ENCODE results near the gene USP32.

GRCh38 chr17:60321336-60322055 lies 70.4 kb downstream of the USP32 start:
- TF ChIP-seq CTCF (IDR thresholded peaks at IDR 0.05; ENCODE audit: low read length) (no peak), EZH2 (IDR thresholded peaks at IDR 0.05; ENCODE audit: borderline replicate concordance, low read length) (no peak)

Data from OCI-LY1 (cell line).